DOHH2 (cell line): ENCODE data around the gene ZBTB39.

Source experiments
- EZH2phosphoT487 ChIP-seq: fragments of 200-600 bp; sonication (generic); IDR thresholded peaks from 2 replicates; pipeline ENCODE4 v1.6.1; 2017; ENCODE audit warnings: borderline replicate concordance, mild to moderate bottlenecking, antibody characterized with exemption, low read length, moderate library complexity, mixed read lengths
- TF ChIP-seq, protein P1 (sequence below): fragments of 200-600 bp; sonication (generic); IDR thresholded peaks from one replicate; pipeline ENCODE4 v1.5.1; 2014; ENCODE audit warnings: antibody characterized with exemption, mild to moderate bottlenecking, low read depth, low read length; ENCODE audit not compliant: poor library complexity, severe bottlenecking

DNA sequence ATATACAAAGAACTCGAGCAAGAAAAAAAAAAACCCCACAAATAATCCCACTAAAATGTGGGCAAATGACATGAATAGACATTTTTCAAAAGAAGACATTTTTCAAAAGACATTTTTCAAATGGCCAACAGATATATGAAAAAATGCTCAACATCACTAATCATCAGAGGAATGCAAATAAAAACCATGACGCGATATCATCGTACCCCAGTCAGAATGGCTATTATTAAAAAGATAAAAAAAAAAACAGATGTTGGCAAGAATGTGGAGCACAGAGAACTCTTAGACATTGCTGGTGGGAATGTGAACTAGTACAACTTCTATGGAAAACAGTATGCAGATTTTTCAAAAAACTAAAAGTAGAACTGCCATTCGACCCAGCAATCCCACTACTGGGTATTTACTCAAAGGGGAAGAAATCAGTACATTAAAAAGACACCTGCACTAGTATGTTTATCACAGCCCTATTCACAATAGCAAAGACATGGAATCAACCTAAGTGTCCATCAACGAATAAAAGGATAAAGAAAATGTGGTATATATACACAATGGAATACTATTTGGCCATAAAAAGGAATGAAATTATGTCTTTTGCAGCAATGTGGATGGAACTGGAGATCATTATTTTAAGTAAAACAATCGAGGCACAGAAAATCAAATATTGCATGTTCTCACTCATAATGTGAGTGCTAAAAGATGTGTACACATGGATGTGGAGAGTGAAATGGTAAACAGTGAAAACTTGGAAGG lies 16.3 kb downstream of the ZBTB39 start:
- no peak for TF ChIP-seq EZH2phosphoT487
- TF ChIP-seq, protein P1, sequence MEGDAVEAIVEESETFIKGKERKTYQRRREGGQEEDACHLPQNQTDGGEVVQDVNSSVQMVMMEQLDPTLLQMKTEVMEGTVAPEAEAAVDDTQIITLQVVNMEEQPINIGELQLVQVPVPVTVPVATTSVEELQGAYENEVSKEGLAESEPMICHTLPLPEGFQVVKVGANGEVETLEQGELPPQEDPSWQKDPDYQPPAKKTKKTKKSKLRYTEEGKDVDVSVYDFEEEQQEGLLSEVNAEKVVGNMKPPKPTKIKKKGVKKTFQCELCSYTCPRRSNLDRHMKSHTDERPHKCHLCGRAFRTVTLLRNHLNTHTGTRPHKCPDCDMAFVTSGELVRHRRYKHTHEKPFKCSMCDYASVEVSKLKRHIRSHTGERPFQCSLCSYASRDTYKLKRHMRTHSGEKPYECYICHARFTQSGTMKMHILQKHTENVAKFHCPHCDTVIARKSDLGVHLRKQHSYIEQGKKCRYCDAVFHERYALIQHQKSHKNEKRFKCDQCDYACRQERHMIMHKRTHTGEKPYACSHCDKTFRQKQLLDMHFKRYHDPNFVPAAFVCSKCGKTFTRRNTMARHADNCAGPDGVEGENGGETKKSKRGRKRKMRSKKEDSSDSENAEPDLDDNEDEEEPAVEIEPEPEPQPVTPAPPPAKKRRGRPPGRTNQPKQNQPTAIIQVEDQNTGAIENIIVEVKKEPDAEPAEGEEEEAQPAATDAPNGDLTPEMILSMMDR, result no peak
